ENCODE measurements around the gene PLEKHA5.
"Not testable (repeated sequence)": the region's sequence is repeated elsewhere in the genome, so short reads cannot be mapped to it uniquely, and the experiment has no call there.

PLEKHA5 gene

GRCh38 chr12:19326102-19326501 lies 196.6 kb downstream of the PLEKHA5 start:
- no peak for DNase-seq (ENCODE audit: low read depth, low spot score)

- no peak for DNase-seq (ENCODE audit: low read depth, low spot score)
Observed at GRCh38 chr12:19332196-19332595, 202.7 kb downstream of the PLEKHA5 start.

GRCh38 chr12:19338405-19338804 lies 208.9 kb downstream of the PLEKHA5 start:
- no peak for DNase-seq (ENCODE audit: low read depth, low spot score)

- DNase-seq (ENCODE audit: low read depth, low spot score), result not testable (repeated sequence)
Observed at GRCh38 chr12:19350850-19351249, 221.3 kb downstream of the PLEKHA5 start.

GRCh38 chr12:19351346-19351745 lies 221.8 kb downstream of the PLEKHA5 start:
- no peak for DNase-seq (ENCODE audit: low read depth, low spot score)

- no peak for DNase-seq (ENCODE audit: low read depth, low spot score)
Observed at GRCh38 chr12:19369691-19370148, 240.2 kb downstream of the PLEKHA5 start.

GRCh38 chr12:19373586-19373985 lies 244.1 kb downstream of the PLEKHA5 start:
- no peak for DNase-seq (ENCODE audit: low read depth, low spot score)

- no peak for DNase-seq (ENCODE audit: low read depth, low spot score)
Observed at GRCh38 chr12:19375888-19376287, 246.4 kb downstream of the PLEKHA5 start.

GRCh38 chr12:19376691-19377090 lies 247.2 kb downstream of the PLEKHA5 start:
- no peak for DNase-seq (ENCODE audit: low read depth, low spot score)

GRCh38 chr12:19382111-19382526 lies 252.6 kb downstream of the PLEKHA5 start:
- DNase-seq (ENCODE audit: low read depth, low spot score), result no peak

- no peak for DNase-seq (ENCODE audit: low read depth, low spot score)
Observed at GRCh38 chr12:19382563-19382962, 253.0 kb downstream of the PLEKHA5 start.

GRCh38 chr12:19387161-19387560 lies 257.6 kb downstream of the PLEKHA5 start:
- DNase-seq (ENCODE audit: low read depth, low spot score), result no peak

- no peak for DNase-seq (ENCODE audit: low read depth, low spot score)
Observed at GRCh38 chr12:19388131-19388549, 258.6 kb downstream of the PLEKHA5 start.

GRCh38 chr12:19390051-19390598 lies 260.6 kb downstream of the PLEKHA5 start:
- DNase-seq (ENCODE audit: low read depth, low spot score), result no peak

- DNase-seq (ENCODE audit: low read depth, low spot score), result not testable (repeated sequence)
Observed at GRCh38 chr12:19392644-19393043, 263.1 kb downstream of the PLEKHA5 start.

GRCh38 chr12:19394385-19394784 lies 264.9 kb downstream of the PLEKHA5 start:
- DNase-seq (ENCODE audit: low read depth, low spot score), result no peak

GRCh38 chr12:19397534-19397933 lies 268.0 kb downstream of the PLEKHA5 start:
- DNase-seq (ENCODE audit: low read depth, low spot score), result no peak

GRCh38 chr12:19398376-19399363 lies 269.1 kb downstream of the PLEKHA5 start:
- no peak for DNase-seq (ENCODE audit: low read depth, low spot score)

GRCh38 chr12:19400649-19401285 lies 271.2 kb downstream of the PLEKHA5 start:
- not testable (repeated sequence) for DNase-seq (ENCODE audit: low read depth, low spot score)

GRCh38 chr12:19402211-19402610 lies 272.7 kb downstream of the PLEKHA5 start:
- DNase-seq (ENCODE audit: low read depth, low spot score), result no peak

GRCh38 chr12:19402743-19403431 lies 273.4 kb downstream of the PLEKHA5 start:
- no peak for DNase-seq (ENCODE audit: low read depth, low spot score)
